K562 (cell line): Measurements from ENCODE around the gene IRF2BP1. TPM values are rescaled to one million over a fixed set of nuclear protein-coding genes. Genes with fewer than 3 reads are reported as not detected.
A peak's percentile ranks its signal among the peaks of the same experiment; 100 is the strongest.

ENCODE experiments used
- CTBP1 ChIP-seq: fragments of 450-650 bp; IDR thresholded peaks from 2 replicates; pipeline ENCODE4 v1.6.1; 2016; ENCODE audit warnings: borderline replicate concordance
- HEY1 ChIP-seq: fragments of 250-450 bp; sonication (Bioruptor Pico); IDR thresholded peaks from 2 replicates; pipeline ENCODE4 v1.5.0; 2020; ENCODE audit warnings: mild to moderate bottlenecking, moderate library complexity, borderline replicate concordance
- NR2C1 ChIP-seq, 2 experiments: fragments of 450-650 bp; IDR thresholded peaks; 2 replicates each; pipeline ENCODE4 v1.6.1; 2017; ENCODE audit warnings: mild to moderate bottlenecking in 2 of 2, antibody characterized with exemption in 1 of 2, inconsistent platforms in 1 of 2, missing compliant biosample characterization in 1 of 2, missing genetic modification characterization in 1 of 2
- SMC3 ChIP-seq: conservative IDR thresholded peaks from 2 replicates; pipeline ENCODE4 v1.6.1; 2011; ENCODE audit warnings: low read depth, low read length, improper control_type of control experiment; ENCODE audit not compliant: insufficient read depth
- TCF7 ChIP-seq: sonication (generic); IDR thresholded peaks from 2 replicates; pipeline ENCODE4 v1.6.1; 2016; ENCODE audit warnings: antibody characterized with exemption, borderline replicate concordance
- ZZZ3 ChIP-seq: fragments of 450-650 bp; IDR thresholded peaks from 2 replicates; pipeline ENCODE4 v1.6.1; 2016; ENCODE audit warnings: antibody characterized with exemption, mild to moderate bottlenecking, moderate library complexity
- polyA plus RNA-seq, 8 experiments: library from polyadenylated mRNA; depleted of rRNA in 4 of 8; stranded (reverse) in 5 of 8; unstranded in 3 of 8; fragments of >200 nt; fragmentation: Nextera tagmentation in 2 of 8; fragmentation: Illumina TruSeq in 1 of 8; extraction: Ambion mirVana in 2 of 8; extraction: Trizol in 1 of 8; gene quantifications; 2 replicates each; pipeline versions ENCODE4 v1.2.1 to v1.2.3, GENCODE V29; 2011 to 2014; ENCODE audit warnings: inconsistent platforms in 1 of 8, missing spikeins in 1 of 8
- total RNA-seq, 7 experiments: library from RNA; depleted of rRNA in 6 of 7; stranded (reverse); fragments of >200 nt in 6 of 7; fragmentation: Illumina TruSeq in 2 of 7; extraction: Trizol in 2 of 7; gene quantifications; 2 replicates each; pipeline versions ENCODE4 v1.2.1 to v1.2.3, GENCODE V29; 2011 to 2021; ENCODE audit warnings: low replicate concordance in 1 of 7
- TF ChIP-seq, protein P1 (sequence below): fragments of 200-600 bp; sonication (generic); IDR thresholded peaks from one replicate; pipeline ENCODE4 v1.6.1; 2012; ENCODE audit warnings: mild to moderate bottlenecking, low read depth, low read length, inconsistent platforms
- TF ChIP-seq, protein P2 (sequence below): sonication (generic); formaldehyde crosslinking; IDR thresholded peaks from 2 replicates; pipeline ENCODE4 v1.8.0; 2022; ENCODE audit warnings: mild to moderate bottlenecking, missing genetic modification reagents, borderline replicate concordance
- TF ChIP-seq, protein P3 (sequence below): fragments of 450-650 bp; IDR thresholded peaks from 2 replicates; pipeline ENCODE4 v1.6.1; 2016; ENCODE audit warnings: mild to moderate bottlenecking

The IRF2BP1 gene
- total and polyA plus RNA-seq, 9 of the 15 experiments (the other 6 are each of a cell fraction or from before 2014, with no cell fraction given): 0.61 to 35.9 (median 3.5) TPM

DNA sequence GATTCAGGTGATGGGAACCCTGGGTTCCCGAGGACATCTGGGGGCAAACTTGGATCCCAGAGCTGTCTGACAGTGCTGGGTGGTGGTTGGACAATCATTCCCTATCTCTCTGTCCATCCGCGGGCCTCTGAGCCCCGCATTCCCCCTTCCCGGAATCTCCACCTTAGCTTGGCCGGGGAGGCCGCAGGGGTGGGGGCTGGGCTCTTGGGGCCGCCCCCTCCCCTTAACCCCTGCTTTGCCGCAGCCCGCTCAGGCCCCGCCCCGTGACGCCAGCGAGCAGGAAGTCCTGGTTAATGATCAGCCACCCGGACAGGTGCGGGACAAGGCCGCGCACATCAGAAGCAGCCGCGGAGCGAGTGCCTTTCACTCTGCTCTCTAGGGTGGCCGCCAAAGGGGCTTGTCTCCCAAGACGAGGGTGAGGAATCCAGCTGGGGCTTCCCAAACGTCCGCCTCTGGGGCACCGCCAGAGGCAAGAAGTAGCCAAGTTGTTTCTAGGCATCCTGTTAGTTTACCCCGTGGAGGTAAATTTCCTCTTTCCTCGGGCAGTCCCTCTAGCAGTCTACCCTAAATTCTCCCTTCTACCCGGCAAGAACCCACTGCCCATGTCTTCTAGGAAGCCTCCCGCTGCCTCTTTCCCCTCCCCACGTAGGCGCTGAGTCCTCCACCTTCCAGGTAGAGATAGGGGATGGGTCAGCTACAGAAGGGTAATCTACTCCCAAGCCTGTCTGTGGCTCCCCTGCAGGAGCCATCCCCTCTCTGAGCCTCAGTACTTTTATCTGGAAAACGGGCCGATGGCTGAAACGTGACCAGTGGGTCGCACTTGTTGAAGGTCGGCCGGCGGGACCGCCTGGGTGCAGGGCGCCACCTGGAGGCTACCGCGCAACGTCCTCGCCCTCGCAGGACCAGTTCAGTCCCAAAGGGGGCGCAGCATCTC lies 3.0 kb downstream of the IRF2BP1 start (continued):
- TF ChIP-seq, protein P1, sequence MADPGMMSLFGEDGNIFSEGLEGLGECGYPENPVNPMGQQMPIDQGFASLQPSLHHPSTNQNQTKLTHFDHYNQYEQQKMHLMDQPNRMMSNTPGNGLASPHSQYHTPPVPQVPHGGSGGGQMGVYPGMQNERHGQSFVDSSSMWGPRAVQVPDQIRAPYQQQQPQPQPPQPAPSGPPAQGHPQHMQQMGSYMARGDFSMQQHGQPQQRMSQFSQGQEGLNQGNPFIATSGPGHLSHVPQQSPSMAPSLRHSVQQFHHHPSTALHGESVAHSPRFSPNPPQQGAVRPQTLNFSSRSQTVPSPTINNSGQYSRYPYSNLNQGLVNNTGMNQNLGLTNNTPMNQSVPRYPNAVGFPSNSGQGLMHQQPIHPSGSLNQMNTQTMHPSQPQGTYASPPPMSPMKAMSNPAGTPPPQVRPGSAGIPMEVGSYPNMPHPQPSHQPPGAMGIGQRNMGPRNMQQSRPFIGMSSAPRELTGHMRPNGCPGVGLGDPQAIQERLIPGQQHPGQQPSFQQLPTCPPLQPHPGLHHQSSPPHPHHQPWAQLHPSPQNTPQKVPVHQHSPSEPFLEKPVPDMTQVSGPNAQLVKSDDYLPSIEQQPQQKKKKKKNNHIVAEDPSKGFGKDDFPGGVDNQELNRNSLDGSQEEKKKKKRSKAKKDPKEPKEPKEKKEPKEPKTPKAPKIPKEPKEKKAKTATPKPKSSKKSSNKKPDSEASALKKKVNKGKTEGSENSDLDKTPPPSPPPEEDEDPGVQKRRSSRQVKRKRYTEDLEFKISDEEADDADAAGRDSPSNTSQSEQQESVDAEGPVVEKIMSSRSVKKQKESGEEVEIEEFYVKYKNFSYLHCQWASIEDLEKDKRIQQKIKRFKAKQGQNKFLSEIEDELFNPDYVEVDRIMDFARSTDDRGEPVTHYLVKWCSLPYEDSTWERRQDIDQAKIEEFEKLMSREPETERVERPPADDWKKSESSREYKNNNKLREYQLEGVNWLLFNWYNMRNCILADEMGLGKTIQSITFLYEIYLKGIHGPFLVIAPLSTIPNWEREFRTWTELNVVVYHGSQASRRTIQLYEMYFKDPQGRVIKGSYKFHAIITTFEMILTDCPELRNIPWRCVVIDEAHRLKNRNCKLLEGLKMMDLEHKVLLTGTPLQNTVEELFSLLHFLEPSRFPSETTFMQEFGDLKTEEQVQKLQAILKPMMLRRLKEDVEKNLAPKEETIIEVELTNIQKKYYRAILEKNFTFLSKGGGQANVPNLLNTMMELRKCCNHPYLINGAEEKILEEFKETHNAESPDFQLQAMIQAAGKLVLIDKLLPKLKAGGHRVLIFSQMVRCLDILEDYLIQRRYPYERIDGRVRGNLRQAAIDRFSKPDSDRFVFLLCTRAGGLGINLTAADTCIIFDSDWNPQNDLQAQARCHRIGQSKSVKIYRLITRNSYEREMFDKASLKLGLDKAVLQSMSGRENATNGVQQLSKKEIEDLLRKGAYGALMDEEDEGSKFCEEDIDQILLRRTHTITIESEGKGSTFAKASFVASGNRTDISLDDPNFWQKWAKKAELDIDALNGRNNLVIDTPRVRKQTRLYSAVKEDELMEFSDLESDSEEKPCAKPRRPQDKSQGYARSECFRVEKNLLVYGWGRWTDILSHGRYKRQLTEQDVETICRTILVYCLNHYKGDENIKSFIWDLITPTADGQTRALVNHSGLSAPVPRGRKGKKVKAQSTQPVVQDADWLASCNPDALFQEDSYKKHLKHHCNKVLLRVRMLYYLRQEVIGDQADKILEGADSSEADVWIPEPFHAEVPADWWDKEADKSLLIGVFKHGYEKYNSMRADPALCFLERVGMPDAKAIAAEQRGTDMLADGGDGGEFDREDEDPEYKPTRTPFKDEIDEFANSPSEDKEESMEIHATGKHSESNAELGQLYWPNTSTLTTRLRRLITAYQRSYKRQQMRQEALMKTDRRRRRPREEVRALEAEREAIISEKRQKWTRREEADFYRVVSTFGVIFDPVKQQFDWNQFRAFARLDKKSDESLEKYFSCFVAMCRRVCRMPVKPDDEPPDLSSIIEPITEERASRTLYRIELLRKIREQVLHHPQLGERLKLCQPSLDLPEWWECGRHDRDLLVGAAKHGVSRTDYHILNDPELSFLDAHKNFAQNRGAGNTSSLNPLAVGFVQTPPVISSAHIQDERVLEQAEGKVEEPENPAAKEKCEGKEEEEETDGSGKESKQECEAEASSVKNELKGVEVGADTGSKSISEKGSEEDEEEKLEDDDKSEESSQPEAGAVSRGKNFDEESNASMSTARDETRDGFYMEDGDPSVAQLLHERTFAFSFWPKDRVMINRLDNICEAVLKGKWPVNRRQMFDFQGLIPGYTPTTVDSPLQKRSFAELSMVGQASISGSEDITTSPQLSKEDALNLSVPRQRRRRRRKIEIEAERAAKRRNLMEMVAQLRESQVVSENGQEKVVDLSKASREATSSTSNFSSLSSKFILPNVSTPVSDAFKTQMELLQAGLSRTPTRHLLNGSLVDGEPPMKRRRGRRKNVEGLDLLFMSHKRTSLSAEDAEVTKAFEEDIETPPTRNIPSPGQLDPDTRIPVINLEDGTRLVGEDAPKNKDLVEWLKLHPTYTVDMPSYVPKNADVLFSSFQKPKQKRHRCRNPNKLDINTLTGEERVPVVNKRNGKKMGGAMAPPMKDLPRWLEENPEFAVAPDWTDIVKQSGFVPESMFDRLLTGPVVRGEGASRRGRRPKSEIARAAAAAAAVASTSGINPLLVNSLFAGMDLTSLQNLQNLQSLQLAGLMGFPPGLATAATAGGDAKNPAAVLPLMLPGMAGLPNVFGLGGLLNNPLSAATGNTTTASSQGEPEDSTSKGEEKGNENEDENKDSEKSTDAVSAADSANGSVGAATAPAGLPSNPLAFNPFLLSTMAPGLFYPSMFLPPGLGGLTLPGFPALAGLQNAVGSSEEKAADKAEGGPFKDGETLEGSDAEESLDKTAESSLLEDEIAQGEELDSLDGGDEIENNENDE: no peak
- TF ChIP-seq SMC3: peak; percentile 99
- TF ChIP-seq, protein P2, sequence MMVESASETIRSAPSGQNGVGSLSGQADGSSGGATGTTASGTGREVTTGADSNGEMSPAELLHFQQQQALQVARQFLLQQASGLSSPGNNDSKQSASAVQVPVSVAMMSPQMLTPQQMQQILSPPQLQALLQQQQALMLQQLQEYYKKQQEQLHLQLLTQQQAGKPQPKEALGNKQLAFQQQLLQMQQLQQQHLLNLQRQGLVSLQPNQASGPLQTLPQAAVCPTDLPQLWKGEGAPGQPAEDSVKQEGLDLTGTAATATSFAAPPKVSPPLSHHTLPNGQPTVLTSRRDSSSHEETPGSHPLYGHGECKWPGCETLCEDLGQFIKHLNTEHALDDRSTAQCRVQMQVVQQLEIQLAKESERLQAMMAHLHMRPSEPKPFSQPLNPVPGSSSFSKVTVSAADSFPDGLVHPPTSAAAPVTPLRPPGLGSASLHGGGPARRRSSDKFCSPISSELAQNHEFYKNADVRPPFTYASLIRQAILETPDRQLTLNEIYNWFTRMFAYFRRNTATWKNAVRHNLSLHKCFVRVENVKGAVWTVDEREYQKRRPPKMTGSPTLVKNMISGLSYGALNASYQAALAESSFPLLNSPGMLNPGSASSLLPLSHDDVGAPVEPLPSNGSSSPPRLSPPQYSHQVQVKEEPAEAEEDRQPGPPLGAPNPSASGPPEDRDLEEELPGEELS (CRISPR knock-in tag): 0 out of 2 replicates have a peak, but pooled peaks have one; percentile 60
- TF ChIP-seq, protein P3, sequence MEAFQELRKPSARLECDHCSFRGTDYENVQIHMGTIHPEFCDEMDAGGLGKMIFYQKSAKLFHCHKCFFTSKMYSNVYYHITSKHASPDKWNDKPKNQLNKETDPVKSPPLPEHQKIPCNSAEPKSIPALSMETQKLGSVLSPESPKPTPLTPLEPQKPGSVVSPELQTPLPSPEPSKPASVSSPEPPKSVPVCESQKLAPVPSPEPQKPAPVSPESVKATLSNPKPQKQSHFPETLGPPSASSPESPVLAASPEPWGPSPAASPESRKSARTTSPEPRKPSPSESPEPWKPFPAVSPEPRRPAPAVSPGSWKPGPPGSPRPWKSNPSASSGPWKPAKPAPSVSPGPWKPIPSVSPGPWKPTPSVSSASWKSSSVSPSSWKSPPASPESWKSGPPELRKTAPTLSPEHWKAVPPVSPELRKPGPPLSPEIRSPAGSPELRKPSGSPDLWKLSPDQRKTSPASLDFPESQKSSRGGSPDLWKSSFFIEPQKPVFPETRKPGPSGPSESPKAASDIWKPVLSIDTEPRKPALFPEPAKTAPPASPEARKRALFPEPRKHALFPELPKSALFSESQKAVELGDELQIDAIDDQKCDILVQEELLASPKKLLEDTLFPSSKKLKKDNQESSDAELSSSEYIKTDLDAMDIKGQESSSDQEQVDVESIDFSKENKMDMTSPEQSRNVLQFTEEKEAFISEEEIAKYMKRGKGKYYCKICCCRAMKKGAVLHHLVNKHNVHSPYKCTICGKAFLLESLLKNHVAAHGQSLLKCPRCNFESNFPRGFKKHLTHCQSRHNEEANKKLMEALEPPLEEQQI: no peak; the same call in none of the 2 replicates
- TF ChIP-seq HEY1 (CRISPR knock-in tag): no peak
- no peak for TF ChIP-seq TCF7
- no peak for TF ChIP-seq ZZZ3
- TF ChIP-seq CTBP1: peak; percentile 86
- peak; percentile 52; the same call in 1 of the 2 replicates for TF ChIP-seq NR2C1 (IDR thresholded peaks at IDR 0.05)
- TF ChIP-seq NR2C1 (tag; IDR thresholded peaks at IDR 0.05): peak; percentile 34; the same call in 1 of the 2 replicates
